HEK293T (cell line): ENCODE data around the gene BTBD9.

Experiments used
- ARNT ChIP-seq: fragments of 450-650 bp; IDR thresholded peaks from 2 replicates; pipeline ENCODE4 v1.6.1; 2017; ENCODE audit warnings: mild to moderate bottlenecking
- BHLHE40 ChIP-seq: fragments of 450-650 bp; IDR thresholded peaks from 2 replicates; pipeline ENCODE4 v1.6.1; 2016; ENCODE audit warnings: mild to moderate bottlenecking, moderate library complexity, borderline replicate concordance
- CTBP1 ChIP-seq: fragments of 450-650 bp; IDR thresholded peaks from 2 replicates; pipeline ENCODE4 v1.6.1; 2016; ENCODE audit warnings: borderline replicate concordance
- ELF4 ChIP-seq: fragments of 450-650 bp; IDR thresholded peaks from 2 replicates; pipeline ENCODE4 v1.6.1; 2017; ENCODE audit warnings: antibody characterized with exemption
- FOXA1 ChIP-seq: fragments of 450-650 bp; IDR thresholded peaks from 2 replicates; pipeline ENCODE4 v1.6.1; 2016; ENCODE audit warnings: mild to moderate bottlenecking
- FOXK2 ChIP-seq: fragments of 450-650 bp; IDR thresholded peaks from 2 replicates; pipeline ENCODE4 v1.6.1; 2016; ENCODE audit warnings: mild to moderate bottlenecking
- FOXM1 ChIP-seq: fragments of 450-650 bp; IDR thresholded peaks from 2 replicates; pipeline ENCODE4 v1.6.1; 2017; ENCODE audit warnings: mild to moderate bottlenecking, borderline replicate concordance
- HDGF ChIP-seq: fragments of 450-650 bp; IDR thresholded peaks from 2 replicates; pipeline ENCODE4 v1.6.1; 2017; ENCODE audit warnings: antibody characterized with exemption, borderline replicate concordance
- LEF1 ChIP-seq: fragments of 450-650 bp; IDR thresholded peaks from 2 replicates; pipeline ENCODE4 v1.6.1; 2017; ENCODE audit warnings: mild to moderate bottlenecking, borderline replicate concordance
- NFRKB ChIP-seq: fragments of 450-650 bp; IDR thresholded peaks from 2 replicates; pipeline ENCODE4 v1.6.1; 2016; ENCODE audit warnings: mild to moderate bottlenecking, moderate library complexity
- SP1 ChIP-seq: fragments of 450-650 bp; IDR thresholded peaks from 2 replicates; pipeline ENCODE4 v1.6.1; 2017
- SUZ12 ChIP-seq: fragments of 450-650 bp; IDR thresholded peaks from 2 replicates; pipeline ENCODE4 v1.6.1; 2016; ENCODE audit warnings: mild to moderate bottlenecking
- TARDBP ChIP-seq: fragments of 450-650 bp; IDR thresholded peaks from 2 replicates; pipeline ENCODE4 v1.6.1; 2016
- ZNF384 ChIP-seq: fragments of 450-650 bp; IDR thresholded peaks from 2 replicates; pipeline ENCODE4 v1.6.1; 2016

GRCh38 chr6:38141716-38142115 lies 498.0 kb downstream of the BTBD9 start:
- TF ChIP-seq FOXK2 (no peak), FOXM1 (no peak), ELF4 (no peak), ZNF384 (no peak), HDGF (no peak), FOXA1 (no peak), SP1 (no peak), BHLHE40 (no peak), SUZ12 (no peak), CTBP1 (no peak), TARDBP (no peak), LEF1 (no peak), ARNT (no peak), NFRKB (no peak)
